HG02938 (cell line): ENCODE data around the gene PCDH11X.
"Not testable (repeated sequence)": the region's sequence is repeated elsewhere in the genome, so short reads cannot be mapped to it uniquely, and the experiment has no call there.

Experiments
- ATAC-seq: cut with Tn5 transposase; IDR thresholded peaks from one replicate; pipeline ENCODE4 v1.9.1; 2021; ENCODE audit warnings: mild to moderate bottlenecking, moderate library complexity; ENCODE audit not compliant: unreplicated experiment

PCDH11X gene, protein sequence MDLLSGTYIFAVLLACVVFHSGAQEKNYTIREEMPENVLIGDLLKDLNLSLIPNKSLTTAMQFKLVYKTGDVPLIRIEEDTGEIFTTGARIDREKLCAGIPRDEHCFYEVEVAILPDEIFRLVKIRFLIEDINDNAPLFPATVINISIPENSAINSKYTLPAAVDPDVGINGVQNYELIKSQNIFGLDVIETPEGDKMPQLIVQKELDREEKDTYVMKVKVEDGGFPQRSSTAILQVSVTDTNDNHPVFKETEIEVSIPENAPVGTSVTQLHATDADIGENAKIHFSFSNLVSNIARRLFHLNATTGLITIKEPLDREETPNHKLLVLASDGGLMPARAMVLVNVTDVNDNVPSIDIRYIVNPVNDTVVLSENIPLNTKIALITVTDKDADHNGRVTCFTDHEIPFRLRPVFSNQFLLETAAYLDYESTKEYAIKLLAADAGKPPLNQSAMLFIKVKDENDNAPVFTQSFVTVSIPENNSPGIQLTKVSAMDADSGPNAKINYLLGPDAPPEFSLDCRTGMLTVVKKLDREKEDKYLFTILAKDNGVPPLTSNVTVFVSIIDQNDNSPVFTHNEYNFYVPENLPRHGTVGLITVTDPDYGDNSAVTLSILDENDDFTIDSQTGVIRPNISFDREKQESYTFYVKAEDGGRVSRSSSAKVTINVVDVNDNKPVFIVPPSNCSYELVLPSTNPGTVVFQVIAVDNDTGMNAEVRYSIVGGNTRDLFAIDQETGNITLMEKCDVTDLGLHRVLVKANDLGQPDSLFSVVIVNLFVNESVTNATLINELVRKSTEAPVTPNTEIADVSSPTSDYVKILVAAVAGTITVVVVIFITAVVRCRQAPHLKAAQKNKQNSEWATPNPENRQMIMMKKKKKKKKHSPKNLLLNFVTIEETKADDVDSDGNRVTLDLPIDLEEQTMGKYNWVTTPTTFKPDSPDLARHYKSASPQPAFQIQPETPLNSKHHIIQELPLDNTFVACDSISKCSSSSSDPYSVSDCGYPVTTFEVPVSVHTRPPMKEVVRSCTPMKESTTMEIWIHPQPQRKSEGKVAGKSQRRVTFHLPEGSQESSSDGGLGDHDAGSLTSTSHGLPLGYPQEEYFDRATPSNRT (N-terminal part only)

DNA sequence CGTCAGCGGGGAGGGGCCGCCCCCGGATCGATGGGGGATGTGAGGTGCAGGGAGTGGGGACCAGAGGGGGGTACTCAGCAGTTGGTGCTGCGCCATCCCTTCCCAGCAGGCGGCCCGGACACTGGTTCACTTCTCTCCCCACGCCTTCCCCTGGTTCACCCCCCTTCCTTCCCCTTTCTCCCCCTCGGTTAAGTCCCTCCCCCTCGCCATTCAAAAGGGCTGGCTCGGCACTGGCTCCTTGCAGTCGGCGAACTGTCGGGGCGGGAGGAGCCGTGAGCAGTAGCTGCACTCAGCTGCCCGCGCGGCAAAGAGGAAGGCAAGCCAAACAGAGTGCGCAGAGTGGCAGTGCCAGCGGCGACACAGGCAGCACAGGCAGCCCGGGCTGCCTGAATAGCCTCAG lies at the start of gene PCDH11X:
PCDH11X (plus strand) TSS at position 241 of the 400 bp plus-strand sequence. CDS start 56,130 bp downstream, outside the sequence.
- ATAC-seq: not testable (repeated sequence)

DNA sequence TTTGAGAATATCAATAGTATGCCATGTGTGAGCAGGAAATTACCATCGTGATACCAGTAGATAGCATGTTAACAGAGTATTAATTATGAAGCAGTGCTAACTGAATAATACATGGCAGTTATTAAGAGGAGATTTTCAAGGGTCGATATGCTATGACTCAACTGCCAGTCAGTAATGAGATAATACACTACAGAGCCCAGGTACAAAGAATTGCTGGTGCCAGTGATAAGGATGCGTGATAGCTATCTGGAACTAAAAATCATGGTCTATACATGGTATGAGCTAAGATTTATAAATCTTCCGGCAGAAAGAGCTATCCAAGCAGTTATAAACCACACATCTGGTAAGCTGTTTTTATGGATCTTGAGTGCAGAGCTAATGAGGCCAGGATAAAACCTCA lies 31.7 kb upstream of the PCDH11X start:
- not testable (repeated sequence) for ATAC-seq

DNA sequence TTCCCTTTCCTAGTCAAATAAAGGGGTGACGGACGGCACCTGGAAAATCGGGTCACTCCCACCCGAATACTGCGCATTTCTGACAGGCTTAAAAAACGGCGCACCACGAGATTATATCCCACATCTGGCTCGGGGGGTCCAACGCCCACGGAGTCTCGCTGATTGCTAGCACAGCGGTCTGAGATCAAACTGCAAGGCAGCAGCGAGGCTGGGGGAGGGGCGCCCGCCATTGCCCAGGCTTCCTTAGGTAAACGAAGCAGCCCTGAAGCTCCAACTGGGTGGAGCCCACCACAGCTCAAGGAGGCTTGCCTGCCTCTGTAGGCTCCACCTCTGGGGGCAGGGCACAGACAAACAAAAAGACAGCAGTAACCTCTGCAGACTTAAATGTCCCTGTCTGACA lies 26.2 kb upstream of the PCDH11X start:
- ATAC-seq: not testable (repeated sequence)

DNA sequence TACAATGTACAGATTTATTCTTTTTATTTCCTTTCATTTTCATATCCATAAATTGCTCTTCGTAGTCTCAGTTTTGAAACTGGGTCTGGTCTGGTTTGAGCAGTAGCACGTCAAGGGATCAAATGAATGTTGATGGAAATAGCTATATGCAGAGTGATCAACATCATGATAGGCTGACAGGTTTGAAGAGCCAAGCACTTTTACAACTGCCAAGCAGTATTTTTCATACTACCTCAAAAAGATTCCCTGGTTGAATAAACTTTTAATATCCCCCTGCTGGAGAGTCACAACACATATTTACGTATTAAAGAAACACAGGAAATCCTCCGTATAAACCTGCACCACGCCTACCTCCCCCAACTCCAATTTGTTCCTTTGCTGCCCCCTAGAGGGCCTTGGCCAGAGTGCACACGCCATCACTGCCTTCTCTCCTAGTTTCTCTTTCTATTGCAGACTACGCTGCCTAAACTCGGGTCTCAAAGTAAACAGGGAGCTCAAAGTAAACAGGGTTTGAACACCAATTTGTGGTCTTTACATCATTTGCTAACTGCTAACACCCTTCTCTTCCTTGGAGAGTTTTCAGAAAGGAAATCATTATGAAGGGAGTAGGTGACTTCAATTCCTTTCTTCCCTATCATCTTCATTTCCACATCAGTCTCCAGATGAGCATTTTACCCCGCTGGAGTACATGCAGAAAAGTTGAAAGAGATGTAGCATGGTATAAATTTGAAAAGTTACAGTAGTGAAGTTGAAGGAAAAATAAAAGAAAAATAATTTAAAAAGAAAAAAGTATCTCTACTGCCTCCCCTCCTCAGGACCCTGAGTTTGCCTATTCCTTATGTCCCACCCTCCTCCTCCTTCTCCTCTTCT lies 8.3 kb upstream of the PCDH11X start:
- peak; percentile 100 for ATAC-seq

DNA sequence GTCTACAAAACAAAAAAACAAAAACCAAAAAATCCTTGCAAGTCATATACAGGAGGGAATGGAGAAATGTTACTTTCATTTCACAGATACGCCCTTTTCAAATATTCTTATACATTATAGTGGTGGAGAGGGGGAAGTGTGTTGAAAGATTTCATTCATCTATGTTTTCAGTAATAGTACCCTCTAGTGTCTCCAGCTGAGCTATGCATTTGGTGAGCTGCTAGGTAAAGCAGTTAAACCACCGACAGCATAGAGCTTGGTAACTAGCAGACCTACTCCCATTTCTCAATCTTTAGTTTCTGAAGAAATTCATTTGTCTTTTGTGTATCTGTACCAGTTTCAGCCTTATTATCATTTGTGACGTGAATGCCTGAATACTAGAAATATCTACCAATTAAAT lies 5.2 kb upstream of the PCDH11X start:
- not testable (repeated sequence) for ATAC-seq

DNA sequence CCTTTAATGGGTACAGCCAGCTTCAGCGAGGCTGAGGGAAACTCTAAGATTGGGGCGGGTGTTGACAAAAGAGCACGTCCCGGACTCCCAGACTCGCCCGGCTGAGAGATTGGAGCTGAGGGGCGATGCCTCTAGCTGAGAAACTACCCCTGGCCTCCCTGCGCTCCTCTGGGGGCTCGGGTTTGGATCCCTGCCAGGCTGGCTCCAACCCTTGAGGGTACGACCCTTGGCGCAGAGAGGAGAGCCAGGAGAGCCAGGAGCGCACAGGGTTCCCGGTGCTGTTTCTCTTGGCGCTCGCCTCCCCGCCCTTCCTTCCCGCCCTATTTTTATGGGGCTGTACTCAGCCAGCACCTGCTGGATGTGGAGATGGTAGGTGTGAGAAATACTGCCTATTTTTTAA lies 833 bp downstream of the PCDH11X start:
- not testable (repeated sequence) for ATAC-seq

DNA sequence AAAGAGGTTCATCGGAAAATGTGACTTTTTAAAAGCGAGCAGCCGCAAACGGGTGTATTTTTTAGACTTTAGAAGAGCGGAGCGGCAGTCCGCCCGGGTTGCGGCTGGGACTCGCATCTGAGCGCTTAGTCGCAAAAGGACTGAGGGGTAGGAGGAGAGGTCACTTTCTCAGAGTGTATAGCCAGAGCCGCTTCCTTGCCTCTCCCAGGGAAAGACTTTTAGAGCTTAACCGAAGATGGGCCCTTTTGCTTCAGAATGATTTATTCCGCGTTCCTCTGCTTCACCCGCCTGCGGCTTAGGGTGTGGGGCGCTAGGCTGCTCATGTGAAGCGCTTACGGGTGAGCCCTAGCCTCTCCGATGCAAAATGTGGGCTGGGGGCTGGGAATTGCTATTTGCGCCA lies 1.5 kb downstream of the PCDH11X start:
- ATAC-seq: not testable (repeated sequence)

DNA sequence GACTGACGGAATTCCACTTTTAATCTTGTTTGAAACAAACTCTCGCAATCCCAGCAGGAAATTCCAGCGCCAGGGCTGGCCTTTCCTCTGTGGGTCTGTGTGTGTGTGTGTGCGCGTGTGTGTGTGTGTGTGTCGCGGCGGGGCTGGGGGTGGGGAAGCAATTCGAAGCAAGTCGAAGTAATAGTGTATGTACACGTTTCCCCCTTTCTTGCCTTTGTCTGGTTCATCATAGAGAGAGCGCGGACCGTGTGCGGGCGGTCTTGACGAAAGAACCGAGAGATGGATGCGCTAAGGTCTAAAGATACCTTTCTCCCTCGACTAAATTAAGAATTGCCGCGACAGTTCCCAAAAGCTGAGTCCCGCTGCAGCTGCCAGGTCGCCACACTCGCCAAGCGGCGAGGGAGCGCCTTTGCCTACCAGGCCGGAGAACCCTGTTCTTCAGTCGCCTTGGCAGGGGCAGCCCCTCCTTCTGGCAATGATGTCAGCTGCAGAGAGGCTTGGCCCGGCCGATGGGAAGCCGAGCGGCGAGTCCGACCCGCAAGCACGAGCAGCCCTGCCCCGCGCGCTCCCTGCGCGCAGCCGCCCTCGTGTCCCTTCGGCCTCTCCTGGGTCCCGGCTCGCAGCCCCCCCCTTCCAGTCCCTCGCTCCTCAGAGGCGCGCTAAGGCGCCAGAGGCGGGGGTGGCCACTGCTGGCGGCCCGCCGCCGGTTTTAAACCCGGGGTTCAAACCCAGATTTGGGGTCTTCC lies 2.6 kb downstream of the PCDH11X start:
- ATAC-seq: not testable (repeated sequence)

DNA sequence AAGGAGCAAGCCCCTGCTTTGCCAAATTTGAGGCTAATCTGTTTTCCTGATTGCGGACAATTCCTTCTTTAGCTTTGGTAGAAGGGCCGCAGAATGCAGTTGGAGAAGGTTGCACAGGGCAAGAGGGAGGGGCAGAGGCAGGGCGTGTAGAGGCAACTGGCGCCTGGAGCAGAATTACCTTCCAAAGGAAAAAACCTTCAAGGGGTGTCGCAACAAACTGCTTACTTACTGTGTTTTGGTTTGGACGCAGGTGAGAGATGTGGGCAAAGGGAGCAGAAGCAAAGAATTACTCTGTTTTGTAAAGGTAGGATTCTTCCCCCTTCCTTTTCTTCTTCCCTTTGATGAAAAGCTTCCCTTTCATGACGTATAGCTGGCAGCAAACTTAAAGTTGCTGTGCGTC lies 3.6 kb downstream of the PCDH11X start:
- ATAC-seq: not testable (repeated sequence)

DNA sequence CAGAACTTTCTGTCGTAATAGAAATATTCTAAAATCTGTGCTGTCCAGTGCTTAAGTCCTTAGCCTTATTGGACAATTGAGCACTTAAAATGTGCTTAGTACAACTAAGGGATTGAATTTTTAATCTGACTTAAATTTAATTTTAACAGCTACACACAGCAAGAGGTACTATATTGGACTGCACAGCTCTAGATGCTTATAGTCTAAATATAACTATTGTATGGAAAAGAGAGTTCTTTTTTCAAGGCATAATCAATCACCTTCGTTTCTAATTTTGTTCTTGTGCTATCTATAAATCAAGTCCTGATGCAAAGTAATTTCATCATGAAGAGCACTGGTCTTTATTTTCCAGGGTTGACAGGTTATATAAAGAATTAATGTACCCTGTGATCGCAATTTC lies 38.4 kb downstream of the PCDH11X start:
- not testable (repeated sequence) for ATAC-seq

DNA sequence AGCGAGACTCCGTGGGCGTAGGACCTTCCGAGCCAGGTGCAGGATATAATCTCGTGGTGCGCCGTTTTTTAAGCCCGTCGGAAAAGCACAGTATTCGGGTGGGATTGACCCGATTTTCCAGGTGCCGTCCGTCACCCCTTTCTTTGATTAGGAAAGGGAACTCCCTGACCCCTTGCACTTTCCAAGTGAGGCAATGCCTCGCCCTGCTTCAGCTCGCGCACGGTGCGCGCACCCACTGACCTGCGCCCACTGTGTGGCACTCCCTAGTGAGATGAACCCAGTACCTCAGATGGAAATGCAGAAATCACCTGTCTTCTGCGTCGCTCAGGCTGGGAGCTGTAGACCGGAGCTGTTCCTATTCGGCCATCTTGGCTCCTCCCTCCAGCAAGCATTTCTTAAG lies 46.1 kb downstream of the PCDH11X start:
- not testable (repeated sequence) for ATAC-seq
